Endodermal cell (in vitro differentiated cells): ENCODE measurements around the gene NRXN3. TPM values are rescaled to one million over a fixed set of nuclear protein-coding genes. Genes with fewer than 3 reads are reported as not detected.

Experiments
- DNase-seq: peaks from one replicate; pipeline ENCODE4 v3.0.0-alpha.2; 2017
- H3K27ac ChIP-seq: 2 replicates; pipeline ENCODE4 v1.5.1; 2013; ENCODE audit warnings: mild to moderate bottlenecking, low read depth, low read length, moderate library complexity
- H3K27me3 ChIP-seq: 2 replicates; pipeline ENCODE4 v1.6.1; 2013; ENCODE audit warnings: mild to moderate bottlenecking, low read length, moderate library complexity; ENCODE audit not compliant: insufficient read depth, control insufficient read depth, poor library complexity, severe bottlenecking
- H3K36me3 ChIP-seq: 2 replicates; pipeline ENCODE4 v1.7.0; 2013; ENCODE audit warnings: mild to moderate bottlenecking, low read length, moderate library complexity; ENCODE audit not compliant: control insufficient read depth, insufficient read depth
- H3K4me1 ChIP-seq: one replicate; pipeline ENCODE4 v1.7.0; 2013; ENCODE audit warnings: low read length; ENCODE audit not compliant: control insufficient read depth, insufficient read depth
- H3K4me3 ChIP-seq: 2 replicates; pipeline ENCODE4 v1.5.1; 2013; ENCODE audit warnings: mild to moderate bottlenecking, low read length, moderate library complexity
- H3K9ac ChIP-seq: 2 replicates; pipeline ENCODE4 v1.6.1; 2013; ENCODE audit warnings: mild to moderate bottlenecking, low read length, moderate library complexity; ENCODE audit not compliant: poor library complexity, severe bottlenecking; ENCODE audit errors: extremely low read depth
- H3K9me3 ChIP-seq: 2 replicates; pipeline ENCODE4 v1.6.1; 2013; ENCODE audit warnings: mild to moderate bottlenecking, low read length, moderate library complexity; ENCODE audit not compliant: control insufficient read depth
- H3K27ac Mint-ChIP-seq: 2 replicates; pipeline ENCODE4 v1.8.0; 2020; ENCODE audit warnings: mixed read lengths
- H3K27me3 Mint-ChIP-seq: 2 replicates; pipeline ENCODE4 v1.8.0; 2021; ENCODE audit warnings: mild to moderate bottlenecking, mixed read lengths; ENCODE audit not compliant: insufficient read depth
- H3K36me3 Mint-ChIP-seq: 2 replicates; pipeline ENCODE4 v1.8.0; 2020; ENCODE audit warnings: low read depth, mixed read lengths
- H3K4me1 Mint-ChIP-seq: 2 replicates; pipeline ENCODE4 v1.8.0; 2020; ENCODE audit warnings: mixed read lengths
- H3K4me3 Mint-ChIP-seq: 2 replicates; pipeline ENCODE4 v1.8.0; 2020; ENCODE audit warnings: mild to moderate bottlenecking, moderate library complexity, mixed read lengths
- H3K9me3 Mint-ChIP-seq: 2 replicates; pipeline ENCODE4 v1.8.0; 2020; ENCODE audit warnings: mild to moderate bottlenecking, mixed read lengths
- CTCF ChIP-seq: fragments of 200-600 bp; sonication (generic); conservative IDR thresholded peaks from 2 replicates; pipeline ENCODE4 v1.5.0; 2021; ENCODE audit warnings: antibody characterized with exemption, mild to moderate bottlenecking
- WGBS, 2 experiments: methylation state at CpG; one replicate each; pipeline versions ENCODE4 v1.1.5 to v1.1.7; 2013; ENCODE audit warnings: missing lambda C conversion rate in 2 of 2, mixed read lengths in 1 of 2; ENCODE audit not compliant: insufficient coverage in 1 of 2, insufficient read length in 1 of 2; 5-methylcytosine and 5-hydroxymethylcytosine counted together
- total RNA-seq, 2 donors: library from RNA; stranded (reverse); fragmentation: NEBNext Ultra II Directional in 1 of 2; extraction: Animal tissue kit (Norgen Biotek cat#: 25700) in 1 of 2; gene quantifications; 2 replicates in 1 of 2; 3 replicates in 1 of 2; pipeline ENCODE4 v1.2.1, GENCODE V29; 2021

Gene NRXN3
- total RNA-seq, 2 donors from 2014 or later = 20.9 to 21.4 TPM

GRCh38 chr14:79375356-79375755, 1205.2 kb downstream of the NRXN3 start:
- no peaks in the 10 kb centered on the region for H3K4me1 ChIP-seq
- peaks cover 31% of the 10 kb centered on the region for H3K4me1 Mint-ChIP-seq
- no peak for TF ChIP-seq CTCF
- H3K9me3 Mint-ChIP-seq = no peaks in the 10 kb centered on the region
- H3K4me3 ChIP-seq = no peak overlapping the region
- H3K9ac ChIP-seq = no peak overlapping the region
- H3K9me3 ChIP-seq = no peaks in the 10 kb centered on the region
- DNase-seq = no peak
- no peak overlapping the region for H3K27ac ChIP-seq
- WGBS, 2 experiments = 70 to 83% methylated on average over 5 to 7 of the region's 7 CpGs
- no peak overlapping the region for H3K27ac Mint-ChIP-seq
- H3K36me3 ChIP-seq = no peaks in the 10 kb centered on the region
- H3K4me3 Mint-ChIP-seq = no peak overlapping the region
- H3K27me3 Mint-ChIP-seq = no peaks in the 10 kb centered on the region
- no peaks in the 10 kb centered on the region for H3K36me3 Mint-ChIP-seq
- H3K27me3 ChIP-seq = no peaks in the 10 kb centered on the region

GRCh38 chr14:79376557-79376956, 1206.4 kb downstream of the NRXN3 start:
- H3K9ac ChIP-seq = no peak overlapping the region
- H3K27me3 ChIP-seq = no peaks in the 10 kb centered on the region
- H3K27ac ChIP-seq = no peak overlapping the region
- peaks cover 31% of the 10 kb centered on the region for H3K4me1 Mint-ChIP-seq
- TF ChIP-seq CTCF = no peak
- no peaks in the 10 kb centered on the region for H3K36me3 Mint-ChIP-seq
- H3K4me3 ChIP-seq = no peak overlapping the region
- peaks cover 4% of the 10 kb centered on the region for H3K9me3 Mint-ChIP-seq
- H3K4me1 ChIP-seq = no peaks in the 10 kb centered on the region
- H3K36me3 ChIP-seq = no peaks in the 10 kb centered on the region
- no peak overlapping the region for H3K4me3 Mint-ChIP-seq
- 100% methylated on average over 1 of the region's 1 CpG; no CpG with 5 or more reads in 1 of the 2 experiments for WGBS, 2 experiments
- no peak for DNase-seq
- no peak overlapping the region for H3K27ac Mint-ChIP-seq
- H3K27me3 Mint-ChIP-seq = no peaks in the 10 kb centered on the region
- H3K9me3 ChIP-seq = no peaks in the 10 kb centered on the region

- Histone ChIP-seq H3K4me3 (no peak overlapping the region), H3K9ac (no peak overlapping the region), H3K9me3 (no peaks in the 10 kb centered on the region), H3K27ac (no peak overlapping the region), H3K27me3 (no peaks in the 10 kb centered on the region), H3K36me3 (no peaks in the 10 kb centered on the region), H3K4me1 (peaks cover under 1% of the 10 kb centered on the region)
- Mint-ChIP-seq H3K9me3 (peaks cover 4% of the 10 kb centered on the region), H3K4me3 (no peak overlapping the region), H3K27ac (no peak overlapping the region), H3K4me1 (peaks cover 35% of the 10 kb centered on the region), H3K36me3 (no peaks in the 10 kb centered on the region), H3K27me3 (no peaks in the 10 kb centered on the region)
- DNase-seq = peak; percentile 61
- WGBS, 2 experiments = 57 to 73% methylated on average over 2 of the region's 2 CpGs
- TF ChIP-seq CTCF = no peak
Measured at GRCh38 chr14:79378020-79378419, 1207.8 kb downstream of the NRXN3 start.
